AML-193 (cell line): ENCODE results near the gene GATAD2B.
"Not testable (repeated sequence)": the region's sequence is repeated elsewhere in the genome, so short reads cannot be mapped to it uniquely, and the experiment has no call there.

ENCODE experiments used
- DNase-seq, 2 experiments: peaks; one replicate each; lab custom pipeline; 2025; lab: John Stamatoyannopoulos, UW

GATAD2B gene

GRCh38 chr1:153833968-153834367 is 88.8 kb downstream of the GATAD2B start:
- DNase-seq, result not testable (repeated sequence)

- no peak for DNase-seq
These were observed 89.6 kb downstream of the GATAD2B start for GRCh38 chr1:153833171-153833570.

- DNase-seq, result no peak
These were observed 90.5 kb downstream of the GATAD2B start for GRCh38 chr1:153832293-153832692.

- DNase-seq, result no peak
These were observed 91.7 kb downstream of the GATAD2B start for GRCh38 chr1:153831026-153831425.

- DNase-seq, result no peak
These were observed 95.4 kb downstream of the GATAD2B start for GRCh38 chr1:153827168-153827964.

GRCh38 chr1:153818876-153819275 is 103.9 kb downstream of the GATAD2B start:
- no peak for DNase-seq

- no peak for DNase-seq
These were observed 106.4 kb downstream of the GATAD2B start for GRCh38 chr1:153816283-153816889.

- peak; percentile 28 to 51 for DNase-seq
These were observed 116.7 kb downstream of the GATAD2B start for GRCh38 chr1:153805886-153806719.

- peak; percentile 90 to 92 for DNase-seq
These were observed 117.6 kb downstream of the GATAD2B start for GRCh38 chr1:153805042-153805745.

- DNase-seq, result no peak
These were observed 118.7 kb downstream of the GATAD2B start for GRCh38 chr1:153804112-153804511.

GRCh38 chr1:153803470-153804056 is 119.2 kb downstream of the GATAD2B start:
- DNase-seq, result no peak

- DNase-seq, result no peak
These were observed 120.7 kb downstream of the GATAD2B start for GRCh38 chr1:153801786-153802697.

- DNase-seq, result no peak
These were observed 121.6 kb downstream of the GATAD2B start for GRCh38 chr1:153801028-153801625.

GRCh38 chr1:153800516-153800915 is 122.3 kb downstream of the GATAD2B start:
- DNase-seq, result no peak

GRCh38 chr1:153799566-153800465 is 123.0 kb downstream of the GATAD2B start:
- DNase-seq, result no peak

- DNase-seq, result no peak
These were observed 123.8 kb downstream of the GATAD2B start for GRCh38 chr1:153799016-153799415.

- DNase-seq, result no peak
These were observed 124.3 kb downstream of the GATAD2B start for GRCh38 chr1:153798468-153798780.

- DNase-seq, result peak; percentile 54 to 64
These were observed 125.7 kb downstream of the GATAD2B start for GRCh38 chr1:153796786-153797659.
